K562 (cell line): ENCODE measurements around the gene VASH1. TPM values are rescaled to one million over a fixed set of nuclear protein-coding genes. Genes with fewer than 3 reads are reported as not detected.

ENCODE experiments used
- ATAC-seq: fragments of 200-7000 bp; cut with Tn5 transposase; 3 replicates; pipeline ENCODE4 v1.9.1; 2020; ENCODE audit warnings: moderate library complexity
- BruUV-seq: library from RNA; stranded (reverse); fragments of 400-500 nt; replicated peaks from 2 replicates; lab custom pipeline; 2021; lab: Mats Ljungman, UMichigan
- CTCF ChIA-PET: fragments of 300-600 bp; formaldehyde crosslinking; extraction: SDS; loops from one replicate; lab custom pipeline; 2021; ENCODE audit warnings: low intra/inter-chr PET ratio; lab: Yijun Ruan, JAX
- POLR2A ChIA-PET: fragments of 300-600, 350-650 bp; sonication (Branson Sonifier 250); formaldehyde crosslinking; extraction: SDS; loops from one replicate; lab custom pipeline; 2021; ENCODE audit warnings: antibody characterized with exemption, inconsistent platforms; lab: Yijun Ruan, JAX
- DNase-seq, 4 experiments: peaks; one replicate each; pipeline versions ENCODE4 v3.0.0 to v3.0.0-alpha.2; 2011 to 2018; ENCODE audit warnings: low spot score in 3 of 4, mixed read lengths in 3 of 4; ENCODE audit errors: extremely low read depth in 1 of 4
- FAIRE-seq: peaks from 2 replicates; lab custom pipeline; 2011; peaks lifted over from hg19 to GRCh38; lab: Jason Lieb, UNC
- H2AFZ ChIP-seq: 2 replicates; pipeline ENCODE4 v1.6.0; 2011; ENCODE audit warnings: low read depth, low read length, control low read depth, inconsistent platforms
- H3K27ac ChIP-seq: fragments of 200-600 bp; 3 replicates; pipeline ENCODE4 v1.8.0; 2011; ENCODE audit warnings: low read depth, mild to moderate bottlenecking, control low read depth, inconsistent platforms, low read length, moderate library complexity, mixed read lengths; ENCODE audit errors: extremely low read depth
- H3K27me3 ChIP-seq, 2 experiments: fragments of 300-600 bp in 1 of 2; 2 replicates in 1 of 2; 3 replicates in 1 of 2; pipeline versions ENCODE4 v1.6.0 to v1.8.0; 2011; ENCODE audit warnings: inconsistent platforms in 2 of 2, low read length in 2 of 2, mild to moderate bottlenecking in 1 of 2, mixed read lengths in 1 of 2, moderate library complexity in 1 of 2; ENCODE audit not compliant: control insufficient read depth in 2 of 2, insufficient read depth in 2 of 2
- H3K36me3 ChIP-seq: fragments of 300-600 bp; 3 replicates; pipeline ENCODE4 v1.8.0; 2011; ENCODE audit warnings: mild to moderate bottlenecking, low read length, inconsistent platforms; ENCODE audit not compliant: control insufficient read depth, insufficient read depth
- H3K4me1 ChIP-seq, 2 experiments: fragments of 200-600 bp in 1 of 2; replicated peaks in 1 of 2; 2 replicates in 1 of 2; 3 replicates in 1 of 2; pipeline versions ENCODE4 v1.5.1 to v1.8.0; 2011; ENCODE audit warnings: inconsistent platforms in 2 of 2, low read length in 2 of 2, mild to moderate bottlenecking in 1 of 2, mixed read lengths in 1 of 2, moderate library complexity in 1 of 2; ENCODE audit not compliant: control insufficient read depth in 2 of 2, insufficient read depth in 2 of 2
- H3K4me2 ChIP-seq: 2 replicates; pipeline ENCODE4 v1.6.1; 2011; ENCODE audit warnings: low read length, control low read depth, inconsistent platforms, mixed read lengths; ENCODE audit not compliant: insufficient read depth
- H3K4me3 ChIP-seq: fragments of 200-600 bp; sonication (generic), shearing (Covaris generic); 2 replicates; pipeline ENCODE4 v1.5.1; 2016; ENCODE audit warnings: control low read depth, inconsistent platforms
- H3K79me2 ChIP-seq: fragments of 200-600 bp; 3 replicates; pipeline ENCODE4 v1.8.0; 2011; ENCODE audit warnings: low read length, inconsistent platforms; ENCODE audit not compliant: control insufficient read depth, insufficient read depth
- H3K9ac ChIP-seq, 2 experiments: 2 replicates each; pipeline versions ENCODE4 v1.6.0 to v1.6.1; 2011; ENCODE audit warnings: low read depth in 2 of 2, low read length in 2 of 2, control low read depth in 1 of 2, inconsistent platforms in 1 of 2, mild to moderate bottlenecking in 1 of 2, mixed read lengths in 1 of 2; ENCODE audit not compliant: insufficient read depth in 1 of 2
- H3K9me1 ChIP-seq: one replicate; pipeline ENCODE4 v1.6.0; 2011; ENCODE audit warnings: inconsistent platforms, mild to moderate bottlenecking, low read length, moderate library complexity; ENCODE audit not compliant: control insufficient read depth, insufficient read depth
- H3K9me3 ChIP-seq: replicated peaks from 2 replicates; pipeline ENCODE4 v1.5.1; 2011; ENCODE audit warnings: low read depth, low read length, inconsistent platforms; ENCODE audit not compliant: control insufficient read depth, insufficient read depth
- H4K20me1 ChIP-seq: replicated peaks from 2 replicates; pipeline ENCODE4 v1.6.1; 2011; ENCODE audit warnings: low read length, inconsistent platforms, mixed read lengths; ENCODE audit not compliant: control insufficient read depth, insufficient read depth
- ADNP ChIP-seq: fragments of 200-800 bp; sonication (Bioruptor generic); IDR thresholded peaks from 2 replicates; pipeline ENCODE4 v1.6.1; 2016; ENCODE audit warnings: missing genetic modification characterization, missing compliant biosample characterization
- BRD4 ChIP-seq: fragments of 200-600 bp; sonication (generic); IDR thresholded peaks from 2 replicates; pipeline ENCODE4 v1.6.1; 2017; ENCODE audit warnings: inconsistent platforms
- GMEB1 ChIP-seq: fragments of 250-450 bp; sonication (Bioruptor Pico); IDR thresholded peaks from 2 replicates; pipeline ENCODE4 v1.4.0; 2020; ENCODE audit warnings: mild to moderate bottlenecking
- HDAC1 ChIP-seq, 2 experiments: fragments of 450-650 bp; IDR thresholded peaks; 2 replicates each; pipeline ENCODE4 v1.6.1; 2016 to 2017; ENCODE audit warnings: inconsistent platforms in 1 of 2, mild to moderate bottlenecking in 1 of 2, moderate library complexity in 1 of 2
- HSF4 ChIP-seq: fragments of 250-450 bp; sonication (Bioruptor Pico); IDR thresholded peaks from 2 replicates; pipeline ENCODE4 v2.1.2; 2022; ENCODE audit warnings: mild to moderate bottlenecking, moderate library complexity, borderline replicate concordance
- NCOA1 ChIP-seq: fragments of 450-650 bp; IDR thresholded peaks from 2 replicates; pipeline ENCODE4 v1.6.1; 2016; ENCODE audit warnings: low read depth
- POLR2G ChIP-seq: fragments of 200-400 bp; formaldehyde crosslinking; IDR thresholded peaks from 2 replicates; pipeline ENCODE4 v1.6.1; 2017; ENCODE audit warnings: low read depth, mild to moderate bottlenecking, antibody characterized with exemption, low read length, moderate library complexity
- POU5F1 ChIP-seq: fragments of 150-350 bp; IDR thresholded peaks from 2 replicates; pipeline ENCODE4 v1.6.1; 2014; ENCODE audit warnings: borderline replicate concordance, low read length, low read depth, mild to moderate bottlenecking; ENCODE audit not compliant: partially characterized antibody
- TAF1 ChIP-seq: IDR thresholded peaks from 2 replicates; pipeline ENCODE4 v1.6.1; 2011; ENCODE audit warnings: mild to moderate bottlenecking, low read length, moderate library complexity; ENCODE audit not compliant: insufficient read depth, control insufficient read depth, severe bottlenecking; ENCODE audit errors: extremely low read depth
- TBP ChIP-seq: optimal IDR thresholded peaks from 2 replicates; pipeline ENCODE3; 2011; ENCODE audit warnings: low read depth, low read length, improper control_type of control experiment
- ZBTB17 ChIP-seq: fragments of 450-650 bp; formaldehyde crosslinking; IDR thresholded peaks from 2 replicates; pipeline ENCODE4 v1.4.0; 2020; ENCODE audit warnings: mild to moderate bottlenecking
- ZNF217 ChIP-seq: sonication (generic); formaldehyde crosslinking; IDR thresholded peaks from 2 replicates; pipeline ENCODE4 v1.8.0; 2022; ENCODE audit warnings: mild to moderate bottlenecking, missing genetic modification reagents
- ZNF561 ChIP-seq: fragments of 450-650 bp; formaldehyde crosslinking; conservative IDR thresholded peaks from 2 replicates; pipeline ENCODE4 v1.4.0; 2020; ENCODE audit warnings: mild to moderate bottlenecking, moderate library complexity
- WGBS: fragments of 100-300 bp; shearing (Covaris generic); methylation state at CpG from one replicate; pipeline ENCODE4 v1.1.6; 2016; ENCODE audit warnings: low coverage, mixed read lengths; ENCODE audit not compliant: insufficient coverage; ENCODE audit errors: missing lambda C conversion rate; 5-methylcytosine and 5-hydroxymethylcytosine counted together
- in situ Hi-C: fragments of 300-500 bp; cut with MboI; formaldehyde crosslinking; loops from 4 replicates; pipeline ENCODE4 v1.15.0; 2018; ENCODE audit warnings: inconsistent platforms, mixed read lengths
- intact Hi-C: fragments of 100-400 bp; cut with micrococcal nuclease; formaldehyde crosslinking; loops from 2 replicates; pipeline ENCODE4 v1.14.2; 2022
- polyA plus RNA-seq, 8 experiments: library from polyadenylated mRNA; depleted of rRNA in 4 of 8; stranded (reverse) in 5 of 8; unstranded in 3 of 8; fragments of >200 nt; fragmentation: Nextera tagmentation in 2 of 8; fragmentation: Illumina TruSeq in 1 of 8; extraction: Ambion mirVana in 2 of 8; extraction: Trizol in 1 of 8; gene quantifications; 2 replicates each; pipeline versions ENCODE4 v1.2.1 to v1.2.3, GENCODE V29; 2011 to 2014; ENCODE audit warnings: inconsistent platforms in 1 of 8, missing spikeins in 1 of 8
- total RNA-seq, 7 experiments: library from RNA; depleted of rRNA in 6 of 7; stranded (reverse); fragments of >200 nt in 6 of 7; fragmentation: Illumina TruSeq in 2 of 7; extraction: Trizol in 2 of 7; gene quantifications; 2 replicates each; pipeline versions ENCODE4 v1.2.1 to v1.2.3, GENCODE V29; 2011 to 2021; ENCODE audit warnings: low replicate concordance in 1 of 7
- TF ChIP-seq, protein P1 (sequence below): fragments of 450-650 bp; formaldehyde crosslinking; IDR thresholded peaks from 2 replicates; pipeline ENCODE4 v1.4.0; 2022; ENCODE audit warnings: missing genetic modification characterization
- TF ChIP-seq, protein P2 (sequence below): fragments of 250-450 bp; sonication (Bioruptor Pico); IDR thresholded peaks from 2 replicates; pipeline ENCODE4 v1.4.0; 2020

The VASH1 gene
- total and polyA plus RNA-seq, 9 of the 15 experiments (the other 6 are each of a cell fraction or from before 2014, with no cell fraction given) = 0.01 to 0.43 (median 0.13) TPM; not detected in 1

DNA sequence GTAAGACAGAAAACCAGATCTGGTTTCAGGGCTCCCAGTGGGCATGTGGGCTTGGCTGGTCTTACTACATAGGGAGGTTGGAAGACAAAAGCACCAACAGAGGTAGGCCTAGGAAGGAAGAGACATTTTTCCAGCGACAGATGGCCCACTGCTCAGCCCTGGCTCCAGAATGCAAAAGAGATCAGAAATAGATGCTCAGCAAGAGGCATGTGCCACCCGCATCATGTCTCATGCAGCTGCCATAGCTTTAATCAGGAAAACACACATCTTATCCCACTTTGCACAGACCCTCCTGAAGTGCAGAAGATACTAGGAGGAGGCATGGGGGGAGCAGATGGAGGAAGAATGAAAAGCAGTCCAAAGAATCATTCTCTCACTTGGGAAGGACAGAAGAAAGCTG lies 25.3 kb downstream of the VASH1 start:
- ChIA-PET POLR2A (no interaction called here), CTCF (no interaction called here)
- ATAC-seq (no peak), DNase-seq (no peak), FAIRE-seq (no peak)
- no TSS peak for BruUV-seq
- Histone ChIP-seq H3K4me2 (no peak overlapping the region), H3K4me3 (no peak overlapping the region), H3K9me1 (no peaks in the 10 kb centered on the region), H2AFZ (no peak overlapping the region), H3K9me3 (no peaks in the 10 kb centered on the region), H3K27ac (no peak overlapping the region), H3K9ac (no peak overlapping the region), H3K36me3 (peaks cover 44% of the 10 kb centered on the region; the same call in 2 of the 3 replicates), H3K27me3 (no peaks in the 10 kb centered on the region), H4K20me1 (no peaks in the 10 kb centered on the region), H3K4me1 (peaks cover 0 to 7% of the 10 kb centered on the region in 2 experiments; a peak in 4 of 5 replicates), H3K79me2 (no peaks in the 10 kb centered on the region)
- in situ Hi-C loops = no loop called here
- intact Hi-C loops = no loop called here
- 70% methylated on average over 2 of the region's 2 CpGs for WGBS
- no peak for TF ChIP-seq BRD4
- no peak for TF ChIP-seq ZNF561
- TF ChIP-seq, protein P1, sequence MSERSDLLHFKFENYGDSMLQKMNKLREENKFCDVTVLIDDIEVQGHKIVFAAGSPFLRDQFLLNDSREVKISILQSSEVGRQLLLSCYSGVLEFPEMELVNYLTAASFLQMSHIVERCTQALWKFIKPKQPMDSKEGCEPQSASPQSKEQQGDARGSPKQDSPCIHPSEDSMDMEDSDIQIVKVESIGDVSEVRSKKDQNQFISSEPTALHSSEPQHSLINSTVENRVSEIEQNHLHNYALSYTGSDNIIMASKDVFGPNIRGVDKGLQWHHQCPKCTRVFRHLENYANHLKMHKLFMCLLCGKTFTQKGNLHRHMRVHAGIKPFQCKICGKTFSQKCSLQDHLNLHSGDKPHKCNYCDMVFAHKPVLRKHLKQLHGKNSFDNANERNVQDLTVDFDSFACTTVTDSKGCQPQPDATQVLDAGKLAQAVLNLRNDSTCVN (CRISPR knock-in tag) = no peak
- no peak for TF ChIP-seq POLR2G
- TF ChIP-seq HSF4 (CRISPR knock-in tag) = no peak
- no peak for TF ChIP-seq ADNP
- TF ChIP-seq, protein P2, sequence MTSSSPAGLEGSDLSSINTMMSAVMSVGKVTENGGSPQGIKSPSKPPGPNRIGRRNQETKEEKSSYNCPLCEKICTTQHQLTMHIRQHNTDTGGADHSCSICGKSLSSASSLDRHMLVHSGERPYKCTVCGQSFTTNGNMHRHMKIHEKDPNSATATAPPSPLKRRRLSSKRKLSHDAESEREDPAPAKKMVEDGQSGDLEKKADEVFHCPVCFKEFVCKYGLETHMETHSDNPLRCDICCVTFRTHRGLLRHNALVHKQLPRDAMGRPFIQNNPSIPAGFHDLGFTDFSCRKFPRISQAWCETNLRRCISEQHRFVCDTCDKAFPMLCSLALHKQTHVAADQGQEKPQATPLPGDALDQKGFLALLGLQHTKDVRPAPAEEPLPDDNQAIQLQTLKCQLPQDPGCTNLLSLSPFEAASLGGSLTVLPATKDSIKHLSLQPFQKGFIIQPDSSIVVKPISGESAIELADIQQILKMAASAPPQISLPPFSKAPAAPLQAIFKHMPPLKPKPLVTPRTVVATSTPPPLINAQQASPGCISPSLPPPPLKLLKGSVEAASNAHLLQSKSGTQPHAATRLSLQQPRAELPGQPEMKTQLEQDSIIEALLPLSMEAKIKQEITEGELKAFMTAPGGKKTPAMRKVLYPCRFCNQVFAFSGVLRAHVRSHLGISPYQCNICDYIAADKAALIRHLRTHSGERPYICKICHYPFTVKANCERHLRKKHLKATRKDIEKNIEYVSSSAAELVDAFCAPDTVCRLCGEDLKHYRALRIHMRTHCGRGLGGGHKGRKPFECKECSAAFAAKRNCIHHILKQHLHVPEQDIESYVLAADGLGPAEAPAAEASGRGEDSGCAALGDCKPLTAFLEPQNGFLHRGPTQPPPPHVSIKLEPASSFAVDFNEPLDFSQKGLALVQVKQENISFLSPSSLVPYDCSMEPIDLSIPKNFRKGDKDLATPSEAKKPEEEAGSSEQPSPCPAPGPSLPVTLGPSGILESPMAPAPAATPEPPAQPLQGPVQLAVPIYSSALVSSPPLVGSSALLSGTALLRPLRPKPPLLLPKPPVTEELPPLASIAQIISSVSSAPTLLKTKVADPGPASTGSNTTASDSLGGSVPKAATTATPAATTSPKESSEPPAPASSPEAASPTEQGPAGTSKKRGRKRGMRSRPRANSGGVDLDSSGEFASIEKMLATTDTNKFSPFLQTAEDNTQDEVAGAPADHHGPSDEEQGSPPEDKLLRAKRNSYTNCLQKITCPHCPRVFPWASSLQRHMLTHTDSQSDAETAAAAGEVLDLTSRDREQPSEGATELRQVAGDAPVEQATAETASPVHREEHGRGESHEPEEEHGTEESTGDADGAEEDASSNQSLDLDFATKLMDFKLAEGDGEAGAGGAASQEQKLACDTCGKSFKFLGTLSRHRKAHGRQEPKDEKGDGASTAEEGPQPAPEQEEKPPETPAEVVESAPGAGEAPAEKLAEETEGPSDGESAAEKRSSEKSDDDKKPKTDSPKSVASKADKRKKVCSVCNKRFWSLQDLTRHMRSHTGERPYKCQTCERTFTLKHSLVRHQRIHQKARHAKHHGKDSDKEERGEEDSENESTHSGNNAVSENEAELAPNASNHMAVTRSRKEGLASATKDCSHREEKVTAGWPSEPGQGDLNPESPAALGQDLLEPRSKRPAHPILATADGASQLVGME = no peak
- TF ChIP-seq HDAC1 (IDR thresholded peaks at IDR 0.05) = no peak
- no peak for TF ChIP-seq ZBTB17 (CRISPR knock-in tag)
- no peak for TF ChIP-seq NCOA1
- no peak for TF ChIP-seq POU5F1
- no peak for TF ChIP-seq TAF1
- TF ChIP-seq TBP = no peak
- no peak for TF ChIP-seq GMEB1
- no peak for TF ChIP-seq ZNF217 (CRISPR knock-in tag)
